PFSK-1 (cell line): ENCODE results near the gene RYR3.

Source experiments
- FOXP2 ChIP-seq: optimal IDR thresholded peaks from 2 replicates; pipeline ENCODE3; 2011; ENCODE audit warnings: borderline replicate concordance, control low read depth, inconsistent platforms; ENCODE audit not compliant: insufficient read depth; ENCODE audit errors: extremely low read length, extremely low read depth
- POLR2AphosphoS5 ChIP-seq: IDR thresholded peaks from 2 replicates; pipeline ENCODE4 v1.6.1; 2012; ENCODE audit warnings: low read depth, mild to moderate bottlenecking, control low read depth, low read length, moderate library complexity
- SIN3A ChIP-seq: IDR thresholded peaks from 2 replicates; pipeline ENCODE4 v1.6.1; 2012; ENCODE audit warnings: mild to moderate bottlenecking, low read length, moderate library complexity, borderline replicate concordance; ENCODE audit not compliant: insufficient read depth
- TAF1 ChIP-seq: IDR thresholded peaks from 2 replicates; pipeline ENCODE4 v1.6.1; 2012; ENCODE audit warnings: low read length, control low read depth, borderline replicate concordance; ENCODE audit not compliant: insufficient read depth
- TF ChIP-seq, protein P1 (sequence below), 2 experiments: IDR thresholded peaks; 2 replicates each; pipeline versions ENCODE4 v1.6.1 to v1.8.0; 2011 to 2012; ENCODE audit warnings: low read depth in 2 of 2, low read length in 2 of 2, control low read depth in 1 of 2, inconsistent platforms in 1 of 2, mild to moderate bottlenecking in 1 of 2, moderate library complexity in 1 of 2; ENCODE audit not compliant: insufficient read depth in 1 of 2

DNA sequence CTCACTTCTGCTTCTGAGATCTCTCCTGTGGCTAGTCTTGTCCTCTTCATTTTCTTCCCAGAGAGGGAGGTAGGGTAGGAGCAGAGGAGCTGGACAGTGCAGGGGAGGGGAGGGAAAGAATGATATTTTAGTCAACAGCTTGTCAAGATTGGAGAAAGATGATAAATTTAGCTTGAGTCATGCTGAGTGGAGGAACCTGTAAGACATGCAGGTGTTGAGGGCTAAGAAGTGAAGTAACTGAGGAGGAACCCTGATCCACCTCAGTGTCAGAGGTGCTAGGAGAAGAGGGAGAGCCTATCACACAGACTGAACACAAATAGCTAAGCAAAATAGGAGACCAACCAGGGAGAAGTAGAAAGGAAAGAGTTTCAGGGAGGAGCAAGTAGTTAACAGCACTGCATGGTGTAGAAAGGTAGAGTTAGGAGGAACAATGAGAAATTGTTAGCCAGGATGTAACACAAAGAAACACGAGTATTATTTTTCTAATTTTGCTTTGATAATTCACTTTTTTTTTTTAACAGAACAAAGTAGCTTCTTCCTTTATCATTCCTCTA, 549.3 kb downstream of the RYR3 start:
- TF ChIP-seq, protein P1, sequence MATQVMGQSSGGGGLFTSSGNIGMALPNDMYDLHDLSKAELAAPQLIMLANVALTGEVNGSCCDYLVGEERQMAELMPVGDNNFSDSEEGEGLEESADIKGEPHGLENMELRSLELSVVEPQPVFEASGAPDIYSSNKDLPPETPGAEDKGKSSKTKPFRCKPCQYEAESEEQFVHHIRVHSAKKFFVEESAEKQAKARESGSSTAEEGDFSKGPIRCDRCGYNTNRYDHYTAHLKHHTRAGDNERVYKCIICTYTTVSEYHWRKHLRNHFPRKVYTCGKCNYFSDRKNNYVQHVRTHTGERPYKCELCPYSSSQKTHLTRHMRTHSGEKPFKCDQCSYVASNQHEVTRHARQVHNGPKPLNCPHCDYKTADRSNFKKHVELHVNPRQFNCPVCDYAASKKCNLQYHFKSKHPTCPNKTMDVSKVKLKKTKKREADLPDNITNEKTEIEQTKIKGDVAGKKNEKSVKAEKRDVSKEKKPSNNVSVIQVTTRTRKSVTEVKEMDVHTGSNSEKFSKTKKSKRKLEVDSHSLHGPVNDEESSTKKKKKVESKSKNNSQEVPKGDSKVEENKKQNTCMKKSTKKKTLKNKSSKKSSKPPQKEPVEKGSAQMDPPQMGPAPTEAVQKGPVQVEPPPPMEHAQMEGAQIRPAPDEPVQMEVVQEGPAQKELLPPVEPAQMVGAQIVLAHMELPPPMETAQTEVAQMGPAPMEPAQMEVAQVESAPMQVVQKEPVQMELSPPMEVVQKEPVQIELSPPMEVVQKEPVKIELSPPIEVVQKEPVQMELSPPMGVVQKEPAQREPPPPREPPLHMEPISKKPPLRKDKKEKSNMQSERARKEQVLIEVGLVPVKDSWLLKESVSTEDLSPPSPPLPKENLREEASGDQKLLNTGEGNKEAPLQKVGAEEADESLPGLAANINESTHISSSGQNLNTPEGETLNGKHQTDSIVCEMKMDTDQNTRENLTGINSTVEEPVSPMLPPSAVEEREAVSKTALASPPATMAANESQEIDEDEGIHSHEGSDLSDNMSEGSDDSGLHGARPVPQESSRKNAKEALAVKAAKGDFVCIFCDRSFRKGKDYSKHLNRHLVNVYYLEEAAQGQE (IDR thresholded peaks at IDR 0.05; ENCODE audit: insufficient read depth in 1 of 2, low read depth in 2 of 2, low read length in 2 of 2), result no peak
- TF ChIP-seq POLR2AphosphoS5 (no peak), SIN3A (no peak), TAF1 (no peak), FOXP2 (no peak)
